NT2/D1 (cell line): ENCODE data around the gene TNS1.

Experiments used
- YY1 ChIP-seq: IDR thresholded peaks from 2 replicates; pipeline ENCODE4 v1.6.1; 2011; ENCODE audit not compliant: insufficient read length, insufficient read depth
- ZNF274 ChIP-seq: IDR thresholded peaks from 2 replicates; pipeline ENCODE4 v1.6.1; 2011; ENCODE audit warnings: mild to moderate bottlenecking, low read depth, low read length

DNA sequence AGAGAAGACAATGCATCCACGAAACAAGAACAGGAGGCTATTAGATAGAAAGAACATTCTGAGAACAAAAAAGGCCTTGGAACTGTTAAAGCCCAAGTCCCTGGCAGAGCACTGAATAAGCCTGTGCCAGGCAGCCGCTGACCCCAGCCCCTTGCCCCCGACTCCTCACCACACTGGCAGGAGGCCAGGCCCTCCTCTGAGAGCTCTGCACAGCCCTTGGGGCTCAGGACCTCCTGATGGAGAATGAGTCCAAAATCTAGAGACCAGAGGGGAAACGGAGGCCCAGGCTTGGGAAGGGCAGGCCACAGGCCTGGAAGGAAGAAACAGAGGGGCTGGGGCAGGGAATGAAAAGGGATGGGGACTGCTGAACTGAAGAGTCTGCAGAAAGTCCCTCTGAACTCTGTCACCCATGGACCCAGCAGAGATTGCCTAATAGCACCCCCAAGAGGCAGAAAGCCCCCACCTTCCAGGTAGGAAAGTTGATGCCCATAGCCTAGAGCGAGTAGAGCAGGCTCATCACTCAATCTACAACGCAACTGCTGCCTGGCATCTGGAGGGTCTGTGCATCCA lies 18.3 kb upstream of the TNS1 start:
- TF ChIP-seq ZNF274 = no peak
- TF ChIP-seq YY1 = no peak
